HepG2 (cell line): ENCODE results near the gene GABRB3.

ENCODE experiments used
- CEBPG ChIP-seq: IDR thresholded peaks from 2 replicates; pipeline ENCODE4 v1.6.1; 2016
- EZH2 ChIP-seq: conservative IDR thresholded peaks from 2 replicates; pipeline ENCODE4 v1.6.1; 2012; ENCODE audit warnings: mild to moderate bottlenecking, low read depth, low read length, moderate library complexity
- HNRNPK ChIP-seq: fragments of 200-400 bp; formaldehyde crosslinking; IDR thresholded peaks from 2 replicates; pipeline ENCODE4 v1.6.1; 2018; ENCODE audit warnings: low read length, low read depth, moderate library complexity, mild to moderate bottlenecking; ENCODE audit not compliant: poor library complexity, severe bottlenecking
- KLF15 ChIP-seq: sonication (generic); formaldehyde crosslinking; IDR thresholded peaks from 2 replicates; pipeline ENCODE4 v1.8.1; 2023; ENCODE audit warnings: borderline replicate concordance, mild to moderate bottlenecking, inconsistent platforms, missing genetic modification reagents, mixed read lengths
- MAX ChIP-seq: IDR thresholded peaks from 2 replicates; pipeline ENCODE4 v1.6.1; 2012; ENCODE audit warnings: inconsistent platforms
- MTA3 ChIP-seq: sonication (generic); formaldehyde crosslinking; IDR thresholded peaks from 2 replicates; pipeline ENCODE4 v1.4.0; 2020; ENCODE audit warnings: missing genetic modification reagents
- SUZ12 ChIP-seq: fragments of 150-350 bp; IDR thresholded peaks from 2 replicates; pipeline ENCODE4 v1.6.1; 2014; ENCODE audit warnings: low read depth, low read length
- TGIF2 ChIP-seq: IDR thresholded peaks from 2 replicates; pipeline ENCODE4 v1.6.1; 2016; ENCODE audit warnings: control low read depth, missing compliant biosample characterization
- TOE1 ChIP-seq: sonication (generic); formaldehyde crosslinking; IDR thresholded peaks from 2 replicates; pipeline ENCODE4 v1.4.0; 2020; ENCODE audit warnings: mild to moderate bottlenecking, missing genetic modification reagents
- ZBTB44 ChIP-seq: sonication (generic); formaldehyde crosslinking; IDR thresholded peaks from 2 replicates; pipeline ENCODE4 v1.4.0; 2020; ENCODE audit warnings: missing genetic modification reagents
- ZFP62 ChIP-seq: sonication (generic); formaldehyde crosslinking; IDR thresholded peaks from 2 replicates; pipeline ENCODE4 v1.4.0; 2020; ENCODE audit warnings: missing genetic modification reagents

GRCh38 chr15:26631894-26632293 lies 141.0 kb downstream of the GABRB3 start:
- TF ChIP-seq HNRNPK, result no peak
- no peak for TF ChIP-seq TGIF2 (CRISPR knock-in tag)
- no peak for TF ChIP-seq ZBTB44 (CRISPR knock-in tag)
- TF ChIP-seq MAX, result no peak
- no peak for TF ChIP-seq EZH2
- TF ChIP-seq SUZ12, result no peak
- TF ChIP-seq ZFP62 (CRISPR knock-in tag), result no peak
- TF ChIP-seq TOE1, result no peak
- no peak for TF ChIP-seq MTA3
- no peak for TF ChIP-seq CEBPG (CRISPR knock-in tag)
- TF ChIP-seq KLF15 (CRISPR knock-in tag), result no peak
